Right ventricle myocardium superior (tissue), 1 donor: ENCODE results near the gene ATG4B. TPM values are rescaled to one million over a fixed set of nuclear protein-coding genes. Genes with fewer than 3 reads are reported as not detected.

ENCODE experiments used
- ATAC-seq: fragments of 200-7000 bp; cut with Tn5 transposase; one replicate; pipeline ENCODE4 v1.9.1; 2020; ENCODE audit warnings: mild to moderate bottlenecking; ENCODE audit not compliant: poor library complexity
- DNase-seq: peaks from one replicate; pipeline ENCODE4 v3.0.0-alpha.2; 2020
- intact Hi-C: fragments of 100-400 bp; cut with DNase I; formaldehyde crosslinking; loops from one replicate; pipeline ENCODE4 v1.11.2; 2022
- total RNA-seq: library from RNA; stranded (reverse); fragmentation: NEBNext Ultra II Directional; extraction: Animal tissue kit (Norgen Biotek cat#: 25700); gene quantifications from one replicate; pipeline ENCODE4 v1.2.1, GENCODE V29; 2021
- donor health status: DM: no; HTN: yes; CAD: no; lungs with severe emphysema.

The ATG4B gene
- total RNA-seq, 1 donor from 2014 or later, result 41.3 TPM

GRCh38 chr2:241636182-241637017 is 1.1 kb upstream of the ATG4B start:
- peak; percentile 19 for ATAC-seq

GRCh38 chr2:241637795-241638660 is 535 bp downstream of the ATG4B start:
- intact Hi-C loops, result no loop called here
- DNase-seq (no peak), ATAC-seq (no peak)

More at GRCh38 chr2:241636182-241637017, 1.1 kb upstream of the ATG4B start:
- peak; percentile 68 for DNase-seq
- intact Hi-C loops, result no loop called here

- DNase-seq, result no peak
- intact Hi-C loops, result no loop called here
- ATAC-seq, result no peak
Observed at GRCh38 chr2:241638940-241639339, 1.4 kb downstream of the ATG4B start.

- DNase-seq (no peak), ATAC-seq (no peak)
- intact Hi-C loops, result no loop called here
Observed at GRCh38 chr2:241639385-241639784, 1.9 kb downstream of the ATG4B start.

- intact Hi-C loops, result no loop called here
- DNase-seq (no peak), ATAC-seq (no peak)
Observed at GRCh38 chr2:241640165-241640795, 2.8 kb downstream of the ATG4B start.

GRCh38 chr2:241641631-241642030 is 4.1 kb downstream of the ATG4B start:
- DNase-seq (no peak), ATAC-seq (no peak)
- intact Hi-C loops, result no loop called here

GRCh38 chr2:241645056-241645914 is 7.8 kb downstream of the ATG4B start:
- no peak for ATAC-seq
- no peak for DNase-seq
- intact Hi-C loops, result no loop called here

- DNase-seq (no peak), ATAC-seq (no peak)
- intact Hi-C loops, result no loop called here
Observed at GRCh38 chr2:241645915-241646645, 8.6 kb downstream of the ATG4B start.

GRCh38 chr2:241648453-241648852 is 11.0 kb downstream of the ATG4B start:
- DNase-seq (no peak), ATAC-seq (no peak)
- intact Hi-C loops, result no loop called here

GRCh38 chr2:241649404-241649803 is 11.9 kb downstream of the ATG4B start:
- DNase-seq (peak; percentile 67), ATAC-seq (peak; percentile 72)
- intact Hi-C loops, result no loop called here

- intact Hi-C loops, result no loop called here
Observed at GRCh38 chr2:241649927-241650326, 12.4 kb downstream of the ATG4B start.

GRCh38 chr2:241652142-241652541 is 14.6 kb downstream of the ATG4B start:
- intact Hi-C loops, result no loop called here
- DNase-seq, result no peak
- no peak for ATAC-seq

More at GRCh38 chr2:241649927-241650326, 12.4 kb downstream of the ATG4B start:
- DNase-seq, result no peak
- no peak for ATAC-seq

GRCh38 chr2:241652722-241653121 is 15.2 kb downstream of the ATG4B start:
- ATAC-seq, result no peak
- intact Hi-C loops, result no loop called here
- DNase-seq, result no peak

- intact Hi-C loops, result no loop called here
- DNase-seq (no peak), ATAC-seq (no peak)
Observed at GRCh38 chr2:241653210-241653750, 15.8 kb downstream of the ATG4B start.

- no peak for DNase-seq
- ATAC-seq, result no peak
- intact Hi-C loops, result no loop called here
Observed at GRCh38 chr2:241654551-241654950, 17.1 kb downstream of the ATG4B start.

GRCh38 chr2:241655516-241656189 is 18.2 kb downstream of the ATG4B start:
- intact Hi-C loops, result no loop called here
- DNase-seq (no peak), ATAC-seq (no peak)

- intact Hi-C loops, result no loop called here
- no peak for DNase-seq
- peak; percentile 58 for ATAC-seq
Observed at GRCh38 chr2:241656190-241656741, 18.8 kb downstream of the ATG4B start.
